ENCODE results near the gene GRIN2A. TPM values are rescaled to one million over a fixed set of nuclear protein-coding genes. Genes with fewer than 3 reads are reported as not detected.

Gene GRIN2A
- total RNA-seq, 1 experiment from 2014 or later = 0.52 TPM

DNA sequence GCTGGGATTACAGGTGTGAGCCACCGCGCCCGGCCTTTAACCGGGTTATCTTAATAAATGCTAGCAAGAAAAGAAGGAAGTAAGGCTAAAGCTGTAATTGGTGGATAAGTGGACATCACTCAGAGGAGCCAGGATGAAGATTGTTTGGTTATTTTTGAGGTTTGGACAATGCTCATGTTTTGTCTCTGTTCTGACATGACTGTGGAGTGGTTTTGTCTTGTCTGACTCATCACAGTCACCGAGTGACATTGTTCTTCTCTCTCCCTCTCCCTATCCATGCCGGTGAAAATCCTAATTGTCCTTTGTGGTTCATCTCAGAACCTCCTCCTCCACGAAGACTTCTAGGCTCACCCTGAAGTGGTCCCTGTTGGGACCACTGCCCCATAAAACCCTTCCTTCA lies 23.5 kb upstream of the GRIN2A start:
- Histone ChIP-seq H3K27me3 (ENCODE audit: control insufficient read depth, insufficient read depth, low read length) (no peaks in the 10 kb centered on the region), H3K4me3 (ENCODE audit: insufficient read depth, low read depth, low read length) (no peak overlapping the region), H3K36me3 (replicated peaks; ENCODE audit: control insufficient read depth, insufficient read depth, low read length) (no peaks in the 10 kb centered on the region)
- DNase-seq = no peak

GRCh38 chr16:10202649-10203048 lies 20.4 kb upstream of the GRIN2A start:
- DNase-seq = no peak
- no peaks in the 10 kb centered on the region for H3K36me3 ChIP-seq (replicated peaks; ENCODE audit: control insufficient read depth, insufficient read depth, low read length)
- H3K4me3 ChIP-seq (ENCODE audit: insufficient read depth, low read depth, low read length) = no peak overlapping the region
- H3K27me3 ChIP-seq (ENCODE audit: control insufficient read depth, insufficient read depth, low read length) = no peaks in the 10 kb centered on the region

DNA sequence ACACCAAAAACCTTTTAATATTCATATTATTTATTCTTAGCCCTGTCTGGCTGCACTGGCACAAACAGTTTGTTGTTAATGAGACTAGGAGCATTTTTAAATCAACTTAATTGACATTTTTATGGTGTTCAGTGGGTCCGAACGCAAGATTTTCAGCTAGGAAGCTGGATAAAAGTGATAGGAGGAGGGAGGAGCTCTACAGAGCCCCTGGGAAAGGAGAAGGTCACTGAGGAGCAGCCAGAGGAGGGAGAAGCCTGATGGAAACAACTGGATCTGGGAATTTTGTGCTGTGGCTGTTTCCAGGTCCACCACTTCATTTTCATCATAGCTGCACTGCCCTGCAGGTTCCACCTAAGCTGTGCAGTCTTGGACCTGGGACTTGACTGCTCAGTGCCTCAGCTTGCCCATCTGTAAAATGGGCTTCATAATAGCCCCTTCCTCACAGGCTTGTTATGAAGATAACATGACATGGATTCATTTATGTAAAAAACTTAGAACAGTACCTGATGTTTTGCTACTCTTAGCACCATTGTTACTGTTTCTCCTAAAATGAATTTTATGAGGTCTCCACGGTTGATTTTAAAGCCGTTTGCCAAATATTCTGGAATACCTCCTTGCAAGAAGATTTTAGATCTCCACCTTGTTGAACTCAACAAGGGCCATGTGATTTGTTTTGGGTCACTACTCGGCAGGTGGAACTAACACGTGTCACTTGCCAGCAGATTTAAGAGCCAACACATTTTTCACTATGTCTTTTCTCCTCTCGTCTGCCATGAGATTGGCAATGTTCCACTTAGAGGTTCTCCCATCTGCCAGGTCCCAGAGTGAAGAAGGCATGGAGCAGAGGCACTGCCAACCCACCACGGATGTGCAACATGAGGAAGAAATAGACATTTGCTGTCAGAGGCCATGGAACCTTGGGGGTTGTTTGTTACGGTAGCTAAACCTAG lies 18.7 kb upstream of the GRIN2A start:
- H3K4me3 ChIP-seq (ENCODE audit: insufficient read depth, low read depth, low read length) = no peak overlapping the region
- H3K27me3 ChIP-seq (ENCODE audit: control insufficient read depth, insufficient read depth, low read length) = no peaks in the 10 kb centered on the region
- H3K36me3 ChIP-seq (replicated peaks; ENCODE audit: control insufficient read depth, insufficient read depth, low read length) = no peaks in the 10 kb centered on the region
- no peak for DNase-seq

- no peak for DNase-seq
- Histone ChIP-seq H3K27me3 (ENCODE audit: control insufficient read depth, insufficient read depth, low read length) (no peaks in the 10 kb centered on the region), H3K4me3 (ENCODE audit: insufficient read depth, low read depth, low read length) (no peak overlapping the region), H3K36me3 (replicated peaks; ENCODE audit: control insufficient read depth, insufficient read depth, low read length) (no peaks in the 10 kb centered on the region)
Observed at GRCh38 chr16:10196999-10197398, 14.8 kb upstream of the GRIN2A start.

DNA sequence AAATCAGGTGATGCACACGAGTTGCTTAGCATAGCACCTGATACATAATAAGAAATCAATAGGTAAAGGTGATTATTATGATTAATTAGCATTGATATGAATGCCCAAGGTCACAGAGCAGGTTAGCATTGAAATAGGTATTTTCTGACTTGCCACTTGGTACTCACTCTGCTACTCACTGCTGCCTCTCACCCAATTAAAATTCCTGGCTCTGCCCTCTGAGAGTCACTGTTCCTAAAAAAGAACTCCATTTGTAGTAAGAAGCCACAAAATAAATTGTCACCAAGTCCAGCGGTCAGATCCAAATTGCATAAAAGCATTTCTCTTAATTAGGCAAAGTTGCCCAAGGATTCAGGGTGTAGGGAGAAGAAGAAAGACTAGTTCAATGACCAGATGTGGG lies 8.9 kb upstream of the GRIN2A start:
- H3K27me3 ChIP-seq (ENCODE audit: control insufficient read depth, insufficient read depth, low read length) = no peaks in the 10 kb centered on the region; the same call in 1 of the 2 replicates
- H3K4me3 ChIP-seq (ENCODE audit: insufficient read depth, low read depth, low read length) = no peak overlapping the region
- no peaks in the 10 kb centered on the region for H3K36me3 ChIP-seq (replicated peaks; ENCODE audit: control insufficient read depth, insufficient read depth, low read length)
- no peak for DNase-seq

DNA sequence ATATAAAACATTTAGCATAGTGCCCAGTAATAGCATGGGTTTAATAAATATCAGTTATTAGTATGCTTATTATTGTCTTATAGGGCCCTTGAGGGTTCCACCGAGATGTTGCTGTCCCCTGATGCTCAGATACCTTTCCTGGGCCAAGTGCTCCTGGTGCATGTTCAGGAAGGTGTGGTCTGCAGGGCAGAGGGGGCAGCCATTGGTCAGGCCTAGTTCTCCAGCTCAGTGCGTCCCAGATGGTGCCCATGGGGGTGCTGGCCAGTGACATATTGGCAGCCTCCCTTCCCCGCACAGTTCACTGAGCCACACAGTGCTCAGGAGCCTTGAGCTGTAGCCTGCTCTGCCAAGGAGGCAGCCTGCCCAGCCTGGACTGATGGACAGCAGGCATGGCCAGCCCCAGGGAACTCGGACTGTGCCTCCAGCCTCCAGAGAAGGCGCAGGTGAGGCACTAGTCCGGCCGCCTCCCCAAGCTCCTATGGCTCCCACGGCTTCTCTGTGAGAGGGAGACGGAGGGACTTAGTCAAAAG lies 7.7 kb upstream of the GRIN2A start:
- DNase-seq = no peak
- Histone ChIP-seq H3K36me3 (replicated peaks; ENCODE audit: control insufficient read depth, insufficient read depth, low read length) (no peaks in the 10 kb centered on the region), H3K4me3 (ENCODE audit: insufficient read depth, low read depth, low read length) (no peak overlapping the region), H3K27me3 (ENCODE audit: control insufficient read depth, insufficient read depth, low read length) (peaks cover 2% of the 10 kb centered on the region; the same call in 1 of the 2 replicates)

DNA sequence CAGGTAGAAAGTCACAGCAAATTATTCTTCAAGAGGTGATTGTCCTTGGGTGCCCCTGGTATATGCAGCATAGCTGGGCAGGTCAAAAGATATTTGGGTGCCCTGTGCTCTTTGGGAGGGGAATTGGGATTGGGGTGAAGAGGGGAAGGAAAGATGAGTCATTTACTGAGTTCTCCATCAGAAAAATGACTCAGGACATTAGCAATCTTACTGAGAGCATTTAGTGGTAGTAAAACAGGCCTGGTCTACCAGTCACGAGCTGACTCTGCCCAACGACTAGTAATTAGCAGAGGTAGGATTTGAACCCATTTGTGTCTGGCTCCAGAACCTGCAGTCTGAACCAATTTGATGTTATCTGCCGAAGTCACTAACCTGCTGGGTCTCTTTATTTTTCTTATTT lies 6.0 kb upstream of the GRIN2A start:
- Histone ChIP-seq H3K4me3 (ENCODE audit: insufficient read depth, low read depth, low read length) (no peak overlapping the region), H3K27me3 (ENCODE audit: control insufficient read depth, insufficient read depth, low read length) (peaks cover 17% of the 10 kb centered on the region), H3K36me3 (replicated peaks; ENCODE audit: control insufficient read depth, insufficient read depth, low read length) (no peaks in the 10 kb centered on the region)
- no peak for DNase-seq

DNA sequence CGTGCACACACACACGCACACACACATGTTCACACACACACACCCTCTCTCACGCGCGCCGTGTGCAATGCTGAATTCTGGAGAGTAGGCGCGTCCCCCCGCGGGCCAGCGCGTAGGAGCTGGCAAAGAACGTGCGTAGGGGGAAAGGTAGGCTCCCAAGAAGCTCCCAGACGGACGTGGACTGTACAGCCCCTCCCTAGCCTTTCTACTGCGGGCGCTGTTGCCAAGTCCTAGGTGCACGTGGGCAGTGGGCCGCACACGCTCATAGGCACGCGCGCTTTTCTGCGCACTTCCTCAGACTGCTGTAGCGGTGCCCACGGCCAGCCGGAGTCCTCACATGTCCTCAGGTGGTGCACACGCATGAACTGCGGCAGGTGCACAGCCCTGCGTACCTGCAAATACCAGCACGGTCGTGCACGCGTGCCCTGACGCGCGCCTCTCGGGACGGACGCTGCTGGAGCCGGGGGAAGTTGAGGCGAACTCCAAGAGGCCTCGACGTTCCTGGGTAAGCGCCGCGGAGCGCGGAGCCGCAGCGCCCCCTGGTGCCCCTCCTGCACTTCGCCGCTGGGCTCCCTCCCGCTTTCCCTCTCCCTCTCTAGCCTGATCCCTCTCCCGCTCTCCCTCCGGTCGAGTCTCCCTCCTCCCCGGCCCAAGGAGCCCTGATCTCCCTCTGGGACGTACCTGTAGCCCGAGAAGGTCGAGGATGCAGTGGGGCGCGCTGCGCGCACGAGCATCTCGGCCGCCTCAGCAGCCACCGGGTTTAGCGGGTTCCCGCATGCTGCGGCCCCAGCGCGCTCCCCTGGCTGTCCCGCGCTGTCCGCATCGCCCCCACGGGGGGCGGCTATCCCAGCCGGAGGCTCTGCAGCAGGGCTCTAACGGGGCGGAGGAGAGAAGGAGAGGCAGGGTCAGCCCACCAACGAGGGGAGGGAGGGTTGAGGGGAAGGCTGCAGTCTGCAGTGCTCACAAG lies 749 bp downstream of the GRIN2A start:
- Histone ChIP-seq H3K36me3 (replicated peaks; ENCODE audit: control insufficient read depth, insufficient read depth, low read length) (no peaks in the 10 kb centered on the region), H3K4me3 (ENCODE audit: insufficient read depth, low read depth, low read length) (peak overlapping the region; percentile 67), H3K27me3 (ENCODE audit: control insufficient read depth, insufficient read depth, low read length) (peaks cover 48% of the 10 kb centered on the region)
- peak; percentile 94 for DNase-seq

GRCh38 chr16:10180771-10181163 lies 1.5 kb downstream of the GRIN2A start:
- Histone ChIP-seq H3K27me3 (ENCODE audit: control insufficient read depth, insufficient read depth, low read length) (peaks cover 48% of the 10 kb centered on the region), H3K36me3 (replicated peaks; ENCODE audit: control insufficient read depth, insufficient read depth, low read length) (no peaks in the 10 kb centered on the region), H3K4me3 (ENCODE audit: insufficient read depth, low read depth, low read length) (peak overlapping the region; percentile 67)
- peak; percentile 90 for DNase-seq

DNA sequence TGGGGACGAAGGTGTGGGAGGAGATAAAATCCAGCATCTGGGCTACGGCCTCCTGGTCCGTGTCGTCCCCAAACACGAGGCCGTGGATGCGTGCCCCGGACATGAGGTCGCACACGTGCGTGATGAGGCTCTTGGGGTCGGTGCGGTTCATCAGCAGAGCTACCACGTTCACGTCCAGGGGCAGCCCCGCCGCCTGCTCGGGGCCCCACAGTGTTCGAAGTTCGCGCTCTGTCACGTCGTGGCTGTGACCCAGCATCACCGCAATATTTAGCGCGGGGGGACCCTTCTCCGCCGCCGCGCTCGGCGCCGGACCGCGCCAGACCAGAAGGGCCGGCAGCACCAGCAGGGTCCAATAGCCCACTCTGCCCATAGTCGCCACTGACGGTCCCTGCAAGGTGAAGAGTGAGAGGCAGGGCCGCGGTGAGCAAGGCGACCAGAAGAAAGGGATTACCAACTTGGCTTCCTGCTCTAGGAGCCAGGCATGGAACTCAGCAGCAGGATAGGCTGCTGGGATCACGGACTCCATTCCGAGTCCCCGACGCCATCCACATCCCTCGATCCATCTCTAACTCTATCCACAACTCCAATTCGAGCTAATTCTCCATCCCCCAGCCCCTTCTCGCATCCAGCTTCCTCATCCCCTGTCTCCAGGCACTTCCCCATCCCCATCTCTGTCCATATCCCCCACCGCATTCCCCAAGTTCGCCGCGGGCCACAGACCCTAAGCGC lies 2.0 kb downstream of the GRIN2A start:
- H3K4me3 ChIP-seq (ENCODE audit: insufficient read depth, low read depth, low read length) = peak overlapping the region; percentile 67; the same call in 1 of the 2 replicates
- H3K27me3 ChIP-seq (ENCODE audit: control insufficient read depth, insufficient read depth, low read length) = peaks cover 48% of the 10 kb centered on the region
- no peaks in the 10 kb centered on the region for H3K36me3 ChIP-seq (replicated peaks; ENCODE audit: control insufficient read depth, insufficient read depth, low read length)
- DNase-seq = no peak

- no peak for DNase-seq
- peaks cover 34% of the 10 kb centered on the region for H3K27me3 ChIP-seq (ENCODE audit: control insufficient read depth, insufficient read depth, low read length)
- H3K4me3 ChIP-seq (ENCODE audit: insufficient read depth, low read depth, low read length) = no peak overlapping the region
- H3K36me3 ChIP-seq (replicated peaks; ENCODE audit: control insufficient read depth, insufficient read depth, low read length) = no peaks in the 10 kb centered on the region
Observed at GRCh38 chr16:10178526-10178925, 3.7 kb downstream of the GRIN2A start.

GRCh38 chr16:10178080-10178479 lies 4.1 kb downstream of the GRIN2A start:
- Histone ChIP-seq H3K36me3 (replicated peaks; ENCODE audit: control insufficient read depth, insufficient read depth, low read length) (no peaks in the 10 kb centered on the region), H3K4me3 (ENCODE audit: insufficient read depth, low read depth, low read length) (no peak overlapping the region), H3K27me3 (ENCODE audit: control insufficient read depth, insufficient read depth, low read length) (peaks cover 30% of the 10 kb centered on the region)
- no peak for DNase-seq

DNA sequence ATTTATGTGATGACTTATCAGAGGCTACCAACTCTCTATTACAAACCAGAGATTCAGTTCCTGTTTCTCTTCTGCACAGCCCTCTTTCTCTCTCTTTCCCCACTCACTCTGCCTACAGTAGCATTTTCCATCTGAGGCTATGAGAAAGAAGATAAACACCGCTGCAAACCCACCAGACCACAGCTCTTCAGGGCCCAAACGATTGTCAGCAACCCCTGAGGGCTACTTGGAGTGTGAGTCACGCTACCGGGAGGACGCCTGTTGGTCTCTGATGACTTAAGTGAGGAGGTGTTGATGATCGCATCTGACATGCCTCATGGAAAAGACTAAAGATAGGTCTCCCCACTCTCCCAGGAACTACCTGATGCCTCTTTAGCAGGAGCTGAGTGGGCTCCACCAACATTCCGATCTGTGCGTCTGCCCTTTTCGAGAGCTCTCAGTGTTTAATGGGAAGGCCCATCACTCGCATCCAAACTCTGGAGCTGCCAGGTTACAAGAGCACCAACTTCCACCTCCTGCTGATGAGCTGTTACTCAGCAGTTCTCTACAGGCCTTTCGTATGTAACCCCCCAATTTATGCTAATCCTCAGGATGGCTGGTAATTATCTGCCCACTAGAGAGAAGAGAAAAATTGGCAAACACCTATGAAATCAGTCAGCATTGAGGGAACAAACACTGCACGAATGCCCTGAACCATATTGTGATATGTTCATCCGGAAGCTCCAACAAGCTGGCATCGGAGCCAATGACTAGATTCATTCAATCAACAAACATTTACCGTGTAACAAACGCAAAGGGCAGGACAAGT lies 9.2 kb downstream of the GRIN2A start:
- Histone ChIP-seq H3K36me3 (replicated peaks; ENCODE audit: control insufficient read depth, insufficient read depth, low read length) (no peaks in the 10 kb centered on the region), H3K4me3 (ENCODE audit: insufficient read depth, low read depth, low read length) (no peak overlapping the region), H3K27me3 (ENCODE audit: control insufficient read depth, insufficient read depth, low read length) (no peaks in the 10 kb centered on the region)
- no peak for DNase-seq

All from H7 (cell line).